ENCODE data around the gene RAMACL.

Gene RAMACL

DNA sequence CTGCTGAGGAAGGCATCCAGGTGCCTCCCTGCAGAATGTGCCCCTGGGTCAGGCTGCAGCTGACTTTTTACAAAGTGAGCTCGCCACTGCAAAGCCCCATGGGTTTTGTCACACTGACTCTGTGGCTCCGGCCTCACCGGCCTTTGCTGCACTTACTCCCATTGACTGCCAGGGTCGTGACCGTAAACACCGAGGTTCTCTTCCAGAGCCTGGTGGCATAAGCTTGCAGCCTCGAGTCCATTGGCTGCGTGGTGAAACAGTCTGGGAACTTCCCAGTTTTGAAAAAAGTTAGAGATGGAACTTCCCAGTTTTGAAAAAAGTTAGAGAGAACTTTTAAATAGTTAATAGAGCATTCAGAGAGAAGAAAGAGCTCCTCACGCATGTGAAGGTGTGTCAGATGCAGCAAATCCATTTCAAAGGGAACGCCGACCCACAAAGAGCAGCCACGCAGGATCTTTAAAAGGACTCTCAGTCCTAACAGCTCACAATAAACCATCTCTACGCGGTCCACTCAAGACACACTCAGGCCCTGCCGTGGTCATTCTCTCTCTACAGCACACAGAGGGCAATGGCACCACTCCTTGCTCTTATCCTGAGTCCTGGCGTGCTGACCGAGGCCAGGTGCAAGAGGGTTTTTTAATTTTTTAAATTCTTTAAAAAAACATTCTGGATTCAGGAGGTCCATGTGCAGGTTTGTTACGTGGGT is 12.8 kb downstream of the RAMACL start:
- DNase-seq (ENCODE audit: low read depth), result no peak

- DNase-seq (ENCODE audit: low read depth), result peak; percentile 91
These were observed 13.9 kb downstream of the RAMACL start for GRCh38 chr6:166572370-166573261.

DNA sequence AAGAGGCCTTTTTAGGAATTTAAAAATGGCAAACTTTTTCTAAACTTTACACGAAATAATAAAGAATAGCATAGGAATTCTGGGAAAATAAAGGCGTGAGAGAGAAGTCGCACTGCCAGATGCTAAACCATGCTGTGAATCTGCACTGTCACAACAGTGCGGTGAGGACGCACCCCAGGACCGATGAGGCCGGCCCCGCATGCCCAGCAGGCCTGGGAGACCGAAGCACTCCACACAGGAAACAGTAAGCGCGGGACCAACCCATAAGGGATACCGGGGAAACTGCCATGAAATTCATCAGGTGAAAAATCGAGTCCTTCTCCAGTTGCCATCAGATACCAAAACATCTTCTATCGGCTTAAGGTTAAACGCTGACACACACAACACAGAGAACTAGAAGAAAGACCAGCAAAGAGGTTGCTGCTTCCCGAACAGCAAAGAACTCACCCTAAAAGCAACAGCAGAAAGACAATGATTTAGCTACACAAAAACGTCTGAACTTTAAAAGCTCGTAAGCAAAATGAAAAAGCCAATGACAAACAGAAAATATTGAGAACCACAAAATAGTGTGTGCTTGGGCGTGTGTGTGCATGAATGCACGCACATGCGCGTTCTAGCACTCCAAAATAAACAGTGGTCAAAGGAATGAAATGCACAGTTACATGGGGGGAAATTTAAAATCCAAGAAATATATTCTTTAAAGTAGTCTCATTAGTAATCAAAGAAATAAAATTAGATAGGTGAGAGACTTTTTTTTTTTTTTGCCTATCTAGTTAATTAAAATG is 15.4 kb downstream of the RAMACL start:
- no peak for DNase-seq (ENCODE audit: low read depth)

GRCh38 chr6:166569206-166569605 is 17.3 kb downstream of the RAMACL start:
- no peak for DNase-seq (ENCODE audit: low read depth)

DNA sequence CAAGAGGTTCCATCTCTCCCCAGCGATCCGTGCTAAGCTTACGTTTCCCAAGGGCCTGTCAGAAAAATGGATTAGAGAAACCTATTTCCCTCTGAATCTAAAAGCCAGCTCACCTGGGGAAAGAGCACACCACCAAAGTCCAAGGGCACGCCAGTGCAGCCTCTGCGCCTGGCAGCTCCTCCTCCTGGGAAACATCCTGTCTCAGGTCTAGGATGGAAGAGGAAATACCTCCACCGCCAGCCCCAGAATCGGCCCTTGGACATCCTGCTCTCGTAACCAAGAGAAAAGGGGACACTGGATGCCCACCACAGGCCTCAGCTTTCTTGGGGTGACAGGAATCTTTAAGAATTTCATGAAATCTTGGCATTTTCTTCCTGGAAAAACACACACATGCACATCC is 18.7 kb downstream of the RAMACL start:
- DNase-seq (ENCODE audit: low read depth), result no peak

GRCh38 chr6:166567107-166567506 is 19.4 kb downstream of the RAMACL start:
- peak; percentile 93 for DNase-seq (ENCODE audit: low read depth)

GRCh38 chr6:166566026-166567011 is 20.2 kb downstream of the RAMACL start:
- no peak for DNase-seq (ENCODE audit: low read depth)

GRCh38 chr6:166565084-166565967 is 21.2 kb downstream of the RAMACL start:
- no peak for DNase-seq (ENCODE audit: low read depth)

DNA sequence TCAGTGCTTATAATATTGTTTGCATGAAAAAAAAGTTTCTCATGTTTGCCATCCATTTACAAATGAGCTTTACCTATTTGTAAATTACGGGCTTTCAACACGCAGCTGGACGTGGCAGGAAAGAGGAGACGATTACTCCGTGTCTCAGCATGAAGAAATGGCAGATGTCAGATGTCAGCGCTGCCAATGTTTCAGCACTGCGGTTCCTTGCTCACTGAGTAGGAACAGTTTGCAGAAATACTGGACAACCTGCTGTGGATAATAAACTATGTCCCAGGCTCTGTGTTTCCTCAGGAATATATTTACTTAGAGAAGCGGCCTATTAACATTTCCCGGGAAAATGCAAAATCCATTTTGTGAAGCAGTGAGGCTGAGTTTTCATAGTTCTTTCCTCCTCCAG is 22.7 kb downstream of the RAMACL start:
- no peak for DNase-seq (ENCODE audit: low read depth)

- no peak for DNase-seq (ENCODE audit: low read depth)
These were observed 23.3 kb downstream of the RAMACL start for GRCh38 chr6:166563200-166563599.

GRCh38 chr6:166562726-166563125 is 23.8 kb downstream of the RAMACL start:
- DNase-seq (ENCODE audit: low read depth), result no peak

- no peak for DNase-seq (ENCODE audit: low read depth)
These were observed 24.6 kb downstream of the RAMACL start for GRCh38 chr6:166561771-166562359.

DNA sequence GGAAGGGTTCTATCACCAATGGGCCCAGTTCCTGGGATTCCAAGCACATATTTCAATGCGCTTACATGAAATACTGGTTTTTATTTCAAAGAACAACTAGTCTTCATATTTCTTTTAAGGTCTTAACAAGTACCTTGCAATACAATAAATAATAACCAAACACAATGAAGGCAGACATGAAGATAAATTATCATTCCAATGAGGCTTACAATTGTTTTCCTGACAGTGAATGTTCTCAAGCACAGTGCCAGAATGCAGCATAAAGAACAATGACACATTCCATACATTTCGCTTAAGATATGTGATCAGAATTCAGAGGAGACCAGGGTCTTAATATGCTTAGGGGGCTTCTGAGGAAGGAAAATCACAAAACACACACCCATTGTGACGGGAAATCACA is 26.3 kb downstream of the RAMACL start:
- DNase-seq (ENCODE audit: low read depth), result no peak

DNA sequence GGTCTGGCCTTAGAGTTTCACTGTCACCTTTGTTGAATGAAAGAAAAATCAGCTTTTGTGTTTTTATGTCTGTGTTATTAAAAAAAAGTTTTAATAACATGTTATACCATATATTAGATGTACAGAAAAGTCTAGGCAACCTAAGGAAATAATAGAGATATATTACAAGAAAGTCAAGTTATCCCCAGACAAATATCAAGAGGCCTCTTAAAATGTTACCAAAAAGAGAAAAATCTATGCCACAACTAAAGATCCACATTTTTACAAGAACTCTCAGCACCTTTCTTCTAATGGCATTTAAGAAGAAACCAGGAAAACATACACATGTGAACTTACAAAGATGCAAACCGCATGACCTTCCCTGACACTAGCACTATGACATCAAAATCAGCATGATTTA is 26.8 kb downstream of the RAMACL start:
- no peak for DNase-seq (ENCODE audit: low read depth)

GRCh38 chr6:166559211-166559610 is 27.3 kb downstream of the RAMACL start:
- peak; percentile 76 for DNase-seq (ENCODE audit: low read depth)

- DNase-seq (ENCODE audit: low read depth), result no peak
These were observed 28.1 kb downstream of the RAMACL start for GRCh38 chr6:166558156-166559005.

DNA sequence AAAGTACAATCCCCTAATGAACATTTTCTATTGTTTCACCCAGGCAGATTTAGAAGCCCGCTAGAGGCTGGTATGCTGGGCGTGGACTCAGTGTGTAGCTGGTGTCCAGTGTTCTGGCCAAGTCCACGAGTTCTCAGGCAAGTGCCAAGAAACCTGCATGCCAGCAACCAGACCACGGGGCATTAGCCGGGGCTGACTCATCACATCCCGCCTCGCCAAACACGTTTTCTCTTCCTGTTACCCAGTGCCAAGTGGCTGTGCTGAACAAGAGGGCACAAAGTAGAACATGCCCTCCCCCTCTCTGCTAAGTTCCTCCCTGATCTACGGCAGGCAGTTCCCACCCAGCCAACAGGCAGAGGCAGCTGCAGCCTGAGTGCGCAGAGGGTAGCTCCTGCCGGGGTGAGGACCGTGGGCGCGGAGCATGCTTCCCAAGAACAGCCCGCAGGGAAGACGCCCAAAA is 29.6 kb downstream of the RAMACL start:
- DNase-seq (ENCODE audit: low read depth), result peak; percentile 99

- DNase-seq (ENCODE audit: low read depth), result no peak
These were observed 30.1 kb downstream of the RAMACL start for GRCh38 chr6:166556336-166556735.

DNA sequence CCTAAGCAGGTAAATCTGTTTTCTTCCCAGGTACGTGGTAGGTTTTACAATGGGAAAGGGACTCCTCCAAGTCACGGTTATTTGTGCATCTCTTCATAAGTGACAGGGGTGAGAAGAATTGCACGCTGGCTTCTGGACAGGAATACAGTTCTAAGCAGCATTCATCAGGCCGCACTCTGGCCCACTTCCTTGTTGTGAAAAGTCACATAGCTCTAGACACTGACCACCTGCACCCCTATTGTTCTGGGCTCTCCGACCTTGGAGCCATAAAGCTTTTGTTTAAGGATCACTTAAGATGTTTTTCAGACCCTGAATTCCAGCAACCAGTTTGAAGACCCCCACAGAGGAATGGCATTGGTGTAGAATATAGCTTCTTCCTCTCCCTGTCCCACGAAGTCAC is 31.4 kb downstream of the RAMACL start:
- DNase-seq (ENCODE audit: low read depth), result no peak

All from fibroblast of gingiva (primary cell).